Gastroesophageal sphincter (tissue), 3 donors: Measurements from ENCODE around the gene KIRREL2.

Source experiments
- EP300 ChIP-seq: sonication (generic); formaldehyde crosslinking; IDR thresholded peaks from one replicate; pipeline ENCODE4 v1.6.1; 2017; ENCODE audit warnings: antibody characterized with exemption, mild to moderate bottlenecking
- POLR2A ChIP-seq, 2 donors: fragments of 450-650 bp; IDR thresholded peaks; one replicate each; pipeline ENCODE4 v1.6.1; 2017; ENCODE audit warnings: antibody characterized with exemption in 2 of 2, mild to moderate bottlenecking in 2 of 2, moderate library complexity in 1 of 2
- POLR2AphosphoS5 ChIP-seq: sonication (generic); formaldehyde crosslinking; IDR thresholded peaks from one replicate; pipeline ENCODE4 v1.6.1; 2017; ENCODE audit warnings: antibody characterized with exemption
- TF ChIP-seq, protein P1 (sequence below), 4 experiments: fragments of 200-600 bp in 2 of 4; fragments of 450-650 bp in 2 of 4; sonication (generic) in 1 of 4; IDR thresholded peaks; one replicate each; pipeline ENCODE4 v1.5.1; 2017 to 2019; ENCODE audit warnings: antibody characterized with exemption in 4 of 4, mild to moderate bottlenecking in 2 of 4, moderate library complexity in 2 of 4

DNA sequence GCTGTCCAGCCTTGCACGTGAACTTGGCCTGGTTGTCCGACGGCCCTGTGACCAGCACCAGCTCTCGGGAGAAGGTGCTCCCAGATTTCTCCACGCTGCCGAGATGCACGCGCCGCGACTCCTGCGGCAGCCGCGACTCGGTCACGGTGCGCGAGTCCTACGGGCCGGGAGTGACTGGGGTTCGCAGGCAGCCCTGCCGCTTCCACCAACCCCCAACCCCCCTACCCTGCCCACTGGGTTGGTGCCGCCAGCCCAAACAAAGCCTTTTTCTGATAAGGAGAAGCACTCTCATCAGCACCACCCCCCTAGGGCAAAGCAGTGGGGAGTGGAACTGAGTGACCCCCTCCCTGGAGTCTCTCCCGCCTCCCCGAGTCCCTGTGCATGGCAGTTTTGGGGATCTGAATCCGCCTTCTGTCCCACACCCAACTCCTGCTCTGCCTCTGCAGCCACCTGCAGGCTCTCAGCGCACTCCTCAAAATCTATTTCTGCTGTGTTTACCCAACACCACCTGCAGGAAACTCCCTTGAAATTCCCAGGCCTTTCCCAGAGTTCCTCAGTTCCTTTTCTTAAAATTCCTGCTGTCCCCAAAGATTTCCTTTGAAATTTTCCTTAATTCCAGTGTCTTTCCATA is 10.6 kb upstream of the KIRREL2 start:
- TF ChIP-seq, protein P1, sequence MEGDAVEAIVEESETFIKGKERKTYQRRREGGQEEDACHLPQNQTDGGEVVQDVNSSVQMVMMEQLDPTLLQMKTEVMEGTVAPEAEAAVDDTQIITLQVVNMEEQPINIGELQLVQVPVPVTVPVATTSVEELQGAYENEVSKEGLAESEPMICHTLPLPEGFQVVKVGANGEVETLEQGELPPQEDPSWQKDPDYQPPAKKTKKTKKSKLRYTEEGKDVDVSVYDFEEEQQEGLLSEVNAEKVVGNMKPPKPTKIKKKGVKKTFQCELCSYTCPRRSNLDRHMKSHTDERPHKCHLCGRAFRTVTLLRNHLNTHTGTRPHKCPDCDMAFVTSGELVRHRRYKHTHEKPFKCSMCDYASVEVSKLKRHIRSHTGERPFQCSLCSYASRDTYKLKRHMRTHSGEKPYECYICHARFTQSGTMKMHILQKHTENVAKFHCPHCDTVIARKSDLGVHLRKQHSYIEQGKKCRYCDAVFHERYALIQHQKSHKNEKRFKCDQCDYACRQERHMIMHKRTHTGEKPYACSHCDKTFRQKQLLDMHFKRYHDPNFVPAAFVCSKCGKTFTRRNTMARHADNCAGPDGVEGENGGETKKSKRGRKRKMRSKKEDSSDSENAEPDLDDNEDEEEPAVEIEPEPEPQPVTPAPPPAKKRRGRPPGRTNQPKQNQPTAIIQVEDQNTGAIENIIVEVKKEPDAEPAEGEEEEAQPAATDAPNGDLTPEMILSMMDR (IDR thresholded peaks at IDR 0.05) = no peak
- TF ChIP-seq POLR2A (IDR thresholded peaks at IDR 0.05) (no peak), POLR2AphosphoS5 (no peak), EP300 (no peak)
